ENCODE results near the gene POLR2I.

DNA sequence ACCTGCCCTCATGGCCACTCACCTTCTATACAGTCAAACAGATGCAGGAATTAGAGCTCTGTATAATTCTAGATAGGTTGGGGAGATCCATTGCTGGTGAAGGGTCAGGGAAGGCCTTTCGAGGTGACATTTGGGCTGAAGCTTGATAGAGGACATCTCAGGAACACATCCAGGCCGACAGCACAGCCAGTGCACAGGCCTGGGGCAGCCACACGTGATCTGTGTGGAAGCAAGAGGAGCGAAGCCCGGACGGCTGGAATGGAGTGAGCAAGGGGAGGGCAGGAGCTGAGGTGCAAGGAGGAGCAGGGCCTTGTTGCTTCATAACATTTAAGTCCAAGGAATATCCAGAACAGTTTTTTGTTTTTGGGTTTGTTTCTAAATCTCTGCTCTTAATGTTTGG, 8.2 kb downstream of the POLR2I start:
- TF ChIP-seq POLR2AphosphoS5 (IDR thresholded peaks at IDR 0.05; ENCODE audit: low read depth, low read length) (no peak), SPI1 (IDR thresholded peaks at IDR 0.05; ENCODE audit: low read depth, low read length) (no peak)

All from GM12891 (cell line).